Activated CD4-positive, alpha-beta T cell treated with anti-CD3 and anti-CD28 coated beads for 48 hours (primary cell): ENCODE results near the gene GALNT9.
A peak's percentile ranks its signal among the peaks of the same experiment; 100 is the strongest.

Experiments
- DNase-seq: peaks from one replicate; pipeline ENCODE4 v3.0.0-alpha.2; 2020

The GALNT9 gene

GRCh38 chr12:132166093-132166492 lies 163.3 kb downstream of the GALNT9 start:
- DNase-seq = no peak

GRCh38 chr12:132165584-132165983 lies 163.8 kb downstream of the GALNT9 start:
- no peak for DNase-seq

- DNase-seq = no peak
Measured at GRCh38 chr12:132164426-132164825, 165.0 kb downstream of the GALNT9 start.

GRCh38 chr12:132163911-132164288 lies 165.5 kb downstream of the GALNT9 start:
- DNase-seq = no peak

- no peak for DNase-seq
Measured at GRCh38 chr12:132163041-132163910, 166.1 kb downstream of the GALNT9 start.

- no peak for DNase-seq
Measured at GRCh38 chr12:132162508-132163031, 166.8 kb downstream of the GALNT9 start.

GRCh38 chr12:132161796-132162507 lies 167.4 kb downstream of the GALNT9 start:
- no peak for DNase-seq

GRCh38 chr12:132161036-132161781 lies 168.2 kb downstream of the GALNT9 start:
- no peak for DNase-seq

- no peak for DNase-seq
Measured at GRCh38 chr12:132160601-132161035, 168.8 kb downstream of the GALNT9 start.

GRCh38 chr12:132160016-132160415 lies 169.4 kb downstream of the GALNT9 start:
- no peak for DNase-seq

- no peak for DNase-seq
Measured at GRCh38 chr12:132159555-132160003, 169.8 kb downstream of the GALNT9 start.

GRCh38 chr12:132158677-132159554 lies 170.5 kb downstream of the GALNT9 start:
- DNase-seq = no peak

- DNase-seq = no peak
Measured at GRCh38 chr12:132157733-132158409, 171.5 kb downstream of the GALNT9 start.

GRCh38 chr12:132156573-132157325 lies 172.6 kb downstream of the GALNT9 start:
- no peak for DNase-seq

GRCh38 chr12:132155771-132156572 lies 173.4 kb downstream of the GALNT9 start:
- no peak for DNase-seq

- peak; percentile 37 for DNase-seq
Measured at GRCh38 chr12:132154941-132155770, 174.2 kb downstream of the GALNT9 start.

- no peak for DNase-seq
Measured at GRCh38 chr12:132154341-132154761, 175.0 kb downstream of the GALNT9 start.

- DNase-seq = peak; percentile 77
Measured at GRCh38 chr12:132153501-132154340, 175.7 kb downstream of the GALNT9 start.
